GM15510 (cell line): ENCODE data around the gene ZMYND8.

Experiments
- POLR2A ChIP-seq: IDR thresholded peaks from 3 replicates; pipeline ENCODE4 v1.6.1; 2011; ENCODE audit warnings: borderline replicate concordance; ENCODE audit not compliant: insufficient read length; ENCODE audit errors: extremely low read depth

The ZMYND8 gene

DNA sequence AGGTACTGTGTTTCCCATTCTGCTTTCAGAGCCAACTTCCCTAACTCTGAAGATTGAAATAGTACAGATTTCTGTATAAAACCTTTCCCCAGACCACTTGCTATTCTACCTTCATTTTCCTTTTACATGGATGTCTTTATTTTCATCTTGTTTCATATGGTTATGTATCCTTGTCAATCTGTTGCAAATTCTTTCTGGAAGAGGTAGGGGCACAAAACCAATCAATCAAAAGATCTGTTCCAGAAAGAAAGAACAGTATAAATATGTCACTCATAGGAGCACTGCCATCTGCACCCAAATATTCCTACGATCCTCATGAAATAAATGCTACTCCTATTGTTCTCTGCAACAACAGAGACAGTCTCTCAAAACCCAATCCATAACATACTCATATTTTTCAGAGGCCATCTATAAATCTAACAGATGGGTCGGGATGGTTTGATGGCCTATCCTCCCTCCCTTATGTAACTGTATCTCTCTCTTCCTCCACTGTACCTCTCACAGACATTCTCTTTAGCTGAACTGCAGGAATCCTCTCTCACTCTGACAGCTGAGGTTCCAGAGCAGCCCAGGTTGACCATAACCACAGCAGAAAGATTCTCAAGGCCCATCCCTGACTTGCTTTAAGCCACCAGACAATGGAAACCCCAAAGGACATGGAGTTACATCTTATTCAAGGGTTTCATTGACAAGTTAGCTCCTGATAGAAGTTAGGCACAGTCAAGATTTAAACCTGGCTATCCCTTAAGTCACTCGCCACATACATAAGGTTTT is 112.8 kb downstream of the ZMYND8 start:
- no peak for TF ChIP-seq POLR2A

DNA sequence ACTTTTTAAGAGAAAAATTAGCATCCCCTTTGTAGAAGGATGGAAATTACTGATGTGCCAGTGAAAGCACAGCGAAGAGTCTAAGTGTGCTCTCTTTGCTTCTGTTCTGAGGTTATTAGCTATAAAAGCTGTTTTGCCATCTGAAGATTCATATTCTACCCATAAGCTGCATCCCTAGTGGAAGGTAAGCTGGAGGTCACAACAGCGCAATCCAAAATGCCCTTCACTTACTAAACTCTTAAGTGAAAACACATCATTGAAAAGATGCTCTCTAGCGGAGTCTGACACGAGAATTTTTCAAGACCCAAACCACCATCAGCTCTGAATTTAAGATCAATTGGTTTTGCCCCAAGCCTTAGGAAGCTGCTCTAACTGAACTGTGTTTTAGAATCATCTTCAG is 113.5 kb downstream of the ZMYND8 start:
- TF ChIP-seq POLR2A = no peak

DNA sequence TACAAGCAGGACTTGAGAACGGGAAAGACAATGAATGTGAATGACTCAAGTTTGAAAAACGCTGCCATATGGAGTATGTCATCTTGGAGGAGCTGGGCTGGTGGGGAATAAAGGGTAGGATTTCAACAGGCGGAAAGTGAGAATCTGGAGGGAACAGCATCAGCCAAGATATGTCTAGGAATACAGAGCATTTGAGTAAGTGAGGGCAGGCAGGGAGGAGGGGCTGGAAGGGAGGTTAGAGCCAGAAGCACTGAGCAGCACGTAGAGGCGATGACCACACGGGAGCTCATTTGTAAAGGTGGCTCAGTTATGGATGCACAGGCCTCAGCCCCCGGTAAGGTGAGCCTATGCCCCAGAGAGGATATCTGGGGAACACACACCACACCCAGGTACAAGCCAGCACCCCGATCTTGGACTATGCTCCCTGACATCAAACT is 115.1 kb downstream of the ZMYND8 start:
- no peak for TF ChIP-seq POLR2A

DNA sequence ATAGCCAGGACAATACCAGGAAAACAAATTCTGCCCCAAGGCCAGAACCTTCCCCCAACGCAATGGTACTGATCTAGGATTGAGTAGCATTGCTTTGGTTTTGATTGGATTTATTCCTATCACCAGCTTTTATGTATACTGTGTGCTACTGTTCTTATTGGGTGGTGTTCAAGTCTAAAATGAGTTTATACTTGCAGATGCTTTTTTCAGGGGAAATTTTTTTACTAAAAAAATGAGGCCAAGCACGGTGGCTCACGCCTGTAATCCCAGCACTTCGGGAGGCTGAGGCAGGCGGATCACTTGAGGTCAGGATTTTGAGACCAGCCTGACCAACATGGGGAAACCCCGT is 116.8 kb downstream of the ZMYND8 start:
- TF ChIP-seq POLR2A = no peak

DNA sequence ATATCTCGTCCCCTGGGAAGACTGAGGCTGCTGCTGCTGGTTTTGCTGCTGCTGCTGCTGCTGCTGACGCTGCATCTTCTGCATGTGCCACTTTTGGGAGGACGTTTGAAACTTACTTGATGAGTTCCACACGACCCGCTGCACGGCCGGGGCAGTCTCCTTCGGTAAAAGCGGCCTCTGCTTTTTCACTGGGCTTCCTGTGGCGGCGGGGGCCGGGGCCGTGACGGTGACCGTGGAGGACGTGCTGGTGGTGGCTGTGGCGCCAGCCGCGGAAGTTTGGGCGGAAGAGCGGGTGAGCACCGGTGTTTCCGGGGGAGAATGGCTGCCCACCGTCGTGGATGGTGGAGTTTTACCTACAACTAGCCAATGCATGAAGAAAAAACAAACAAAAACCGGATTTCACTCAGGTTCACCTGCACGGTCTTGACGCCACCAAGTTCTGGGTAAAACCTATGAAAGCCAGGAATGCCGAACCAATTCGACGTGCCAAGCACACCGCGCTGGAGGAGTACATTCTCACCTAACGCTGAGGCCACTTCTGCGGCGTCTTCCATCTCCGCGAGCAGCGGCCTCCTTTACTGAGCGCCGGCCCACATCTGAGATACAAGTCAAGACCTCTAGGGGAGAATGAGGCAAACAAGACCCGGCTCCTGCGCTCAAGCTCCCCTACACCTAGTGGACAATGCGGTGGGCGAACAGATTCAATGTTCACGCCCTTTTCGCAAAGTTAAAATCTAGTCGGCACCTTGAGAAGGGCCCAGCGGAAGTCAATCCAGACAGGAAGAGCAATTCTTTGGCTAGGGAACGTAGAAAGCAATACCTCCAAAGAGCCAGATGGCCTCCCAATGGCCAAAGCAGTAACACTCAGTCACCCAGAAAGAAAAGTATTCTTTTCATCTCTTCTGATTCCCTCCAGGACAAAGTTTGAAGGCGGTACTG is 117.5 kb downstream of the ZMYND8 start:
- TF ChIP-seq POLR2A = no peak

DNA sequence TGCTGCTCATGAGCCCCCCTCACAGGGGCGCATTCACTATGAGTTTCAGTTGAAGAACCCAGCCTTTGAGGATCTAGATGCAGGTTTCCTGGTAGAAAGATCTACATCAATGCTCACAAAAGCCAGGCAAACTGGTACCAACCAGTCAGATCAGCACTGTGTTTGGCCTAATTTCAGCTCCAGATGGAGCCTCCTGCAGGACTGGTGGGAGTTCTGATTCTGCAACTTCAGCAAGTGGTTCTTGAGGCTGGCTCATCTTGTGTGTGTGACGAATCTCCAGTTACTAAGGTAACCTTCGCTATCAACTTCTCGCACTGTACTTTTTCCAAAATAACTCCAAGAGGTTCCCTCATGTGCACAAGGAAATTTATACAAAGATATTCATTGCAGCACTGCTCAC is 118.8 kb downstream of the ZMYND8 start:
- TF ChIP-seq POLR2A = no peak

DNA sequence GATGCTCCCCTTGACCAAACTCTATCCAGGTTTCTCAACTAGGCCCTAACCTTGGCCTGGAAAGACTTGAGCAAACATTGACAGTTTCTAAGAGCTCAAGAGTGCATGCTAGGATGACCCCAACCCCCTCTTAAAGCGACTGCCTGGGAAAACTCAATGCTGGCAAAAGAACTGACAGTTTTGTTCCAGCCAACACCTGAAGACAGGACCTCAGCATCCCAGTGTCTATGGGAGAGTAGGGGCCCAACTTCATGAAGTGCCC is 119.9 kb downstream of the ZMYND8 start:
- TF ChIP-seq POLR2A = no peak

DNA sequence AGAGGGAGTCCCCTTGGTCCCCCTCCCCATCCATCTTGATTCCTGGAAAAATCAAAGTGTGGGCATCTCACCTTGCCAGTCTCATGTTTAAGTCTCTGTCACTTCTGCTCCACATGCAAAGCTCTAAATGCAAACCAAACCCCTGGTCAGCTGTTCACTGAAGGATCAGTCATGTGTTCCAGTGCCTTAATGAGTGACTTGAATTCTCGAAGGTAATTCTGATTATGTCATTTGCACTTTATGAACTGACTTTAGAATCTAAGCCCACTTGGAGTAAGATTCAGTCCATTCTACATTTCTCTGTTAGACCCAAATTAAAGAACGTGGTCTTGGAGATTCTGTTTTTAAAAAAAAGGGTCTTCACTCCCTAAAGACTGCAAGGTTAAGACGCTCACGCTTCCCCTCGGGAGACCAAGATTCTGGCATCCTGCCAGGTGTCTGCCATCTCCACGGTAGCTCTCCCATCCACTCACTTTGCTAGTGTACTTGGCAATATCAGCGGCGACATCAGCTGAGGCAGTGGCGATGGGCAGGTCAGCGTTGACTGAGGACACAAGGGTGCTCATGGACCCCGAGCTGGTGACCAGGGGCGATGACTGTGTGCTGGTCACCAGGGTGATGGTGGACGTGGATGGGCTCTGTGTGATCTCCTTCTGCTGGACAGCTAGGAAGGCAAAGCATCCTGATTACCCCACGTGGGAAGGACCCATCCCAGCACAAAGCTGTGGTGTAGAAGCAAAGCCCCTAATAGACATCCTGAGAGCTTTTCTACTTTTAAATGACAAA is 120.5 kb downstream of the ZMYND8 start:
- TF ChIP-seq POLR2A = no peak

DNA sequence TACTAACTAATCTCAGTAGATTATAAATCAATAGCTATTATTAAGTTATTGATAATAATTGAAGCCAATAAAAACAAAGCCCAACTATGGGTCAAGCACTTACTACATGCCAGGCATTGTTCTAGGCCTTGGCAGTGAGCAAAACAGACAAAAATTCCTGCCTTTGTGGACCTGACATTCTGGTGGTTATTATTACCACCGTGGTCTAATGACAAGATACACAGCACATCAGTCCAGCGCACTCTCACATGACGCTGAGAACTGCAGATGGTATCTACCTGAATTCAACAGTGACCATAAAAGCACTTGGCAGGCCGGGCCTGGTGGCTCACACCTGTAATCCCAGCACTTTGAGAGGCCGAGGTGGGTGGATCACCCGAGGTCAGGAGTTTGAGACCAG is 121.4 kb downstream of the ZMYND8 start:
- TF ChIP-seq POLR2A = no peak

DNA sequence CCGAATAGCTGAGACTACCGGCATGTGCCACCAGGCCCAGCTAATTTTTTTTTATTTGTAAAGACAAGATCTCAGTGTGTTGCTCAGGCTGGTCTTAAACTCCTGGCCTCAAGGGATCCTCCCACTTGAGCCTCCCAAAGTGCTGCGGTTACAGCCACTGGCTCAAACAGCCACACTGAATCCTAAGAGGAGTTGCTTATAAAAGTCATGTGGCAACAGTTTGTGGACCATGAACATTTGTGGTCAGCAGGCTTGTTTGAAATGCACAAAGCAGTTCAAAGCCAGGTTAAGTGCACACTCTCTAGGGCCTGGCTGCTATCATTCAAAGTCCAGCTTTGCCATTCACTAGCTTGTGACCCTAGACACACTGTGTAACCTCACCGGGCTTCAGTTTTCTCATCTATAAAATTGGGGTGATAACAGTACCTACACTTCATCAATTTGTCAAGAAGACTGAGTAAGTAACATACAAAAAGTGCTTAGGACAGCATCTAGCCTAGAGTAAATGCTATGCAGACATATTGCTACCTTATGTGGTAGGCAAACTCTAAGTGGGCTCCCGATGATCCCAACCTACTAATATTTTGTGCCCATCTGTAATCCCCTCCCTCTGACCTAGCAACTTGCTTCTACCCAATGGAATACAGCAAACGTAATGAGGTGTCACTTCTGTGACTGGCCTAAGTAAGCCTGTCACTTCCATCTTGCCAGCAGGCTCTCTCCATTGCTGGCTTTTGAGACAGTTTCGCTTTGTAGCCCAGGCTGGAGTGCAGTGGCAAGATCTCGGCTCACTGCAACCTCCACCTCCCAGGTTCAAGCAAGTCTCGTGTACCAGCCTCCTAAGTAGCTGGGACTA is 122.9 kb downstream of the ZMYND8 start:
- no peak for TF ChIP-seq POLR2A

DNA sequence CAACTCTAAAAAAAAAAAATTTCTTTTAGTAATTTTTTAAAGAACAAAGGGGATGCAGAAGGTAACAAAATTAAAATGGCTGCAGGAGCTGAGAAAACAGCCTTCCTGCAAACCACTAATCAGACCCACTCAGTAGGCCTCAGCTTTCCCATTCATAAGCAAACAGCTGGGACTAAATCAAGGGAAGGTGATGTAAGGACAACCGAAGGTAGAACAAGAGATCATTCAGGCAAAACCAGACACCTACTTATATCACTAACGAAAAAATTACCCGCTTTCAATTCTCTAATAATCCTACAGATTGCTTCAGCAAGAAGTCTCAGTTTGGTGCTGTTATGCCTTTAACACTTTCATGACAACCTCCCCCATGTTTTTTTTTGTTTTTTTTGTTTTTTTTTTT is 124.0 kb downstream of the ZMYND8 start:
- no peak for TF ChIP-seq POLR2A

DNA sequence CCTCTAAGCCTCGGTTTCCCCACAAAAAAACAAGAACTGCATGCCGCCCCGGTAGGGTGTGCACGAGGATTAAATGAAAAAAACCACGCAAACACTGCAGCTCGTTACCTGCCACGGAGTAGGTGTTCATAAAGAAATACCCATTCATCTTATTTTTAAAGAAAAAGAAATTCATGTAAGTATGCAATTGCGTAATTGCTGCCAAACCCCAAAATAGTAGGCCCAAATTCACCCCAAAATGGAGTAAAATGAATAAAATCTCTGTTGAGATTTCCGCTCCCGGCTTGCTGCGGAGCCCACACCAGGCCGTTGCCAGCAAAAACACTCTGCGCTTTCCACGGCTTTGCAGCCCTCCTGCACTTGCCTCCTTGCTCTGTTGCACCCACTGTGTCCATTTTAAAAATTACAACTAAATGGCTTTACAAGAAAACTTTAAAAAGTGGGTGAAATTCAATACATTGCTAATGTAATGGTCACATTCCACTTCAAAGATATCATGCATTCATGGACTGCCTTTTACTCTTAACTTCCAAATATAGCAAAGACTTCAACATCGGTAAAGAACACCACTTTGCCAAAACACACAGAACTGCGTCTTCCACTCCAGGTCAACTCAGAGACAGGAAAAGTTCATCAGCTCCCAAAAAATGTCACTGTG is 125.0 kb downstream of the ZMYND8 start:
- TF ChIP-seq POLR2A = no peak

DNA sequence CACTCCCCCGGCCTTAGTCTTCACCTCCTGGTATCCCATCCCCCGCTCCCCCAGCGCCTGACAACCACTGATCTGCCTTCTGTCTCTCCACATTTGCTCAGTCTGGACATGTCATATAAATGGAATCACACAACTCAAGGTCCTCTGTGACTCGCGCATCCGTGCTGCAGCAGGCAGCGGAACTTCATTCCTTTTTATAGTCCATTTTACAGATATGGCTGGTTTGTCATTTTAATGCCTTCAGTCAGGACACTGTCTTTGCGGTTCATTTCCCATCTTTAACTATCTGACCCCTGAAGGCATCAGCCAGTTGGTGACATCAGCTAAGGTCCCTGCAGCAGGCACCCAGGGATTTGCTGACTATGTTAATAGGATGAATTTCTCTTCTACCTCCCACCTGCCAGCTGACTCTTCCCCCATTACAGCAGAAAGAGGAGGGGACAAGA is 125.7 kb downstream of the ZMYND8 start:
- no peak for TF ChIP-seq POLR2A

DNA sequence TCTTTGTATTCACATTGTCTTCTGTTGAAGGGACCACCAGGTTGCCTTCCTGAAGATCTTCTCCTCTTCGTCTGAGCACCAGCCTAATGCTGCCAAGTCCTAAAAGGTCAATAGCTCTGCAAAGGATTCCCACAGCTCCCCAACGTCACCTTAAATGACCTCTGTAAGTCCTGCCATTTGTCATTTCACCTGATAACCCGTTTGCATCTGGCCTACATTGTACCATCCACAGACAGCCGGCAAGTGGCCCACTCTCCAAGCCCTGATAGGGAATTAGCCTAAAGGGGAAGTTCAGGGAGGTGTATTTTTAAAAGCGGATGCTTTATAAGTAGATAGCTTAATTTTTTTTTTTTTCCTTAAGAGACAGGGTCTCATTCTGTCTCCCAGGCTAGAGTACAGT is 127.8 kb downstream of the ZMYND8 start:
- TF ChIP-seq POLR2A = no peak
